Esophagus squamous epithelium (tissue), 4 donors: Measurements from ENCODE around the gene SEMA6D.

Source experiments
- CTCF ChIP-seq, 6 experiments: fragments of 450-650 bp in 4 of 6; fragments of 200-600 bp in 2 of 6; sonication (generic) in 2 of 6; IDR thresholded peaks; one replicate each; pipeline ENCODE4 v1.5.1; 2016 to 2019; ENCODE audit warnings: antibody characterized with exemption in 6 of 6, mild to moderate bottlenecking in 4 of 6, moderate library complexity in 4 of 6
- POLR2A ChIP-seq, 4 donors: fragments of 450-650 bp; IDR thresholded peaks; one replicate each; pipeline ENCODE4 v1.6.1; 2017; ENCODE audit warnings: antibody characterized with exemption in 4 of 4, mild to moderate bottlenecking in 4 of 4, moderate library complexity in 3 of 4

GRCh38 chr15:47717036-47717612 lies at the start of gene SEMA6D:
- TF ChIP-seq CTCF (IDR thresholded peaks at IDR 0.05): peak in 2 of 6 experiments; percentile 39 to 50
- no peak for TF ChIP-seq POLR2A (IDR thresholded peaks at IDR 0.05)
